NCI-H774 (cell line): Measurements from ENCODE around the gene C16orf46.

Experiments used
- DNase-seq: peaks from one replicate; lab custom pipeline; 2025; lab: John Stamatoyannopoulos, UW

The C16orf46 gene

DNA sequence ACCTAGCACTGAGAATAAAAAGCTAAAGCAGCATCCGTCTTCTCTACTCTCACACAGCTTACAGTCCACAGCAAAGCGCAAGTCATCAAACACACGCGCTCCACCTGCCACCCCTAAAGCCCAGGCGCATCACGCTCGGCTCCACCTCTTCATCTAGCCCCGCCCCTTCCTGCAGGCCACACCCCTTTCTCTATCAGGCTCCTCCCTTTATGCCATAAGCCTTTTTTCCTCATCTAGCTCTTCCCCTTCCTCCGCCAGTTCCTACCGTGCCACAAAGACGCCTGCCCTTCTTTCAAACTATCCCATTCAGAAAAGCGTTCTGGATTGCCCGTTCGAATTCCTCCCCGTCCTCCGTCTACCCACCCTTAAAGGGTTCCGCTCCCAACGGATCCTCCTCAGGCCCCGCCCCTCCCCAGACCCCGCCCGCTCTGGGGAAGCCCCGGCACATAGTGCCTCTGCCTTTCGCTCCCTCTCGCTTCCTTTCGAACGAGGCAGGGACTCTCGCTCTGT lies 417 bp downstream of the C16orf46 start:
- DNase-seq = peak; percentile 65

GRCh38 chr16:81073560-81074330 lies 3.3 kb downstream of the C16orf46 start:
- DNase-seq = no peak

GRCh38 chr16:81071805-81072204 lies 5.2 kb downstream of the C16orf46 start:
- DNase-seq = no peak

- no peak for DNase-seq
These were observed 6.1 kb downstream of the C16orf46 start for GRCh38 chr16:81070979-81071378.

GRCh38 chr16:81069063-81069462 lies 8.0 kb downstream of the C16orf46 start:
- DNase-seq = no peak

- no peak for DNase-seq
These were observed 9.9 kb downstream of the C16orf46 start for GRCh38 chr16:81067166-81067565.

- DNase-seq = no peak
These were observed 10.4 kb downstream of the C16orf46 start for GRCh38 chr16:81066681-81067080.

- DNase-seq = no peak
These were observed 15.0 kb downstream of the C16orf46 start for GRCh38 chr16:81061871-81062608.

DNA sequence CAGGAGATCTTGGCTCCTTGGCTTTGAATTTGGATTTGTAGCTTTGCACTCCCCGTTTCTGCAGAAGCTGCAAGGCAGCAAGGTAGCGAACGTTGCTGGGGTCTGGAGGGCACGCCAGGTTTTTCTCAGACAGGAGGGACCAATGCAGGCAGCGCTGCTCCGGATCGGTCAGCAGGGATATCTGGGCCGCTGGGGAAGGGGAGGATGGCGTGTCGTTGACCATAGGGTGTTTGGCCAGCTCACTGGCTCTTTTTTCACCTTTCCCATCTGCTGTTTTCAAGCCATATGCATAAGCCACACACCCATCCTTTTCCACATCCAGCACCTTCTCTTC lies 15.8 kb downstream of the C16orf46 start:
- no peak for DNase-seq

- DNase-seq = no peak
These were observed 16.3 kb downstream of the C16orf46 start for GRCh38 chr16:81060576-81061306.

- DNase-seq = no peak
These were observed 23.3 kb downstream of the C16orf46 start for GRCh38 chr16:81053761-81054160.

DNA sequence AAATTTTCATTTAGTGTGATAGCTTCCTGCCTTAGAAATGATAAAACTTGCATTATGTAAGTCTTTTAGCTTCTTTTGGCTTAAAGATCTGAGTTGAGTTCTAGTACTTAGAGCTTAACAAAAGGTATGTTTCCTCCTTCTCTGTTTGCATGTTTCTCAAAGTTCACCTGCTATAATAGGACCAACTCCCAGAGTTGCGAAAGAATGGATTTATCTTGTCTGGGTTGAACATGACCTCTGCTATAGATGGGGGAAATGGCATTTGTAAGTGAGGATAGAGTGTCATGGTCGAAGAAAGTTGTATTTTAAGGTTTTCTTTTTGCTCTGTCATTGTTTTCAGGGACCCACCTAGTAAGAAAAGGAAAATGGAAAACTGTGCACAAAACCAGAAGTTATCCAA lies 34.2 kb downstream of the C16orf46 start:
- DNase-seq = no peak

GRCh38 chr16:81041696-81042095 lies 35.3 kb downstream of the C16orf46 start:
- no peak for DNase-seq

- no peak for DNase-seq
These were observed 36.2 kb downstream of the C16orf46 start for GRCh38 chr16:81040842-81041241.

GRCh38 chr16:81040131-81040530 lies 36.9 kb downstream of the C16orf46 start:
- no peak for DNase-seq

GRCh38 chr16:81036751-81037350 lies 40.2 kb downstream of the C16orf46 start:
- DNase-seq = no peak

GRCh38 chr16:81035975-81036750 lies 40.9 kb downstream of the C16orf46 start:
- no peak for DNase-seq

DNA sequence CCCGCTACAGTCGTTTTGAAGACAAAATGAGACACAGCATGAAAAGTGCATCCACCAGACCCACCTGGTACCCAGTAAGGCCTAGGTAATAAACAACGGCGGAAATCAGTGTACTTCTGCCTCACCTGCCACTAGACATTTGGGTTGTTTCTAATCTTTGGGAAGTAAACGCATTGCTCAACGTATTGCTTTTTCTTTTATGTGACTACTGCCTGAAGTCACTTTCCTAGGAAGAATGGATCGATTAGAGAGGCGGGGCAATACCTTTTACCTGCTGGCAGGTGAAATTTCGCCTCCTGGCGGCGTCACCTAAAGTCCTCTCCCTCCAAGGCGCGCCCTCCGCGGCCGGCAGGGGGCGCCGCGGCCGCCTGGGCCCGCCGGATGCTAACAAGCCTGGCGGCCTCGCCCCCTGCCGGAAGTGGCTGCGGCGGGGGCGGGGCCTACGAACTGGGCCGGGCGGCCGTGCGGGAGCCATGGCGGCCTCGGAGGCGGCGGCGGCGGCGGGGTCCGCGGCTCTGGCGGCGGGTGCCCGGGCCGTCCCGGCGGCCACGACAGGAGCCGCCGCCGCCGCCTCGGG lies 41.6 kb downstream of the C16orf46 start, which contains the start of gene ATMIN:
ATMIN (plus strand) TSS at position 445 of the 577 bp plus-strand sequence; CDS start at position 474, 29 bp downstream.
- peak; percentile 74 for DNase-seq

- DNase-seq = no peak
These were observed 47.0 kb downstream of the C16orf46 start for GRCh38 chr16:81029930-81030604.

- no peak for DNase-seq
These were observed 50.6 kb downstream of the C16orf46 start for GRCh38 chr16:81026429-81026828.
